Measurements from ENCODE around the gene LRRC3C.
"Not testable (repeated sequence)": the region's sequence is repeated elsewhere in the genome, so short reads cannot be mapped to it uniquely, and the experiment has no call there.

The LRRC3C gene

GRCh38 chr17:39927101-39927928, at the start of gene LRRC3C, which contains the start of gene ORMDL3:
Gene LRRC3C, plus strand, starts transcription at chr17:39927732. Its CDS starts 13,792 bp downstream, at chr17:39941524.
Gene ORMDL3, minus strand, starts transcription at chr17:39927601. Its CDS starts 3,398 bp downstream, at chr17:39924203.
- peak; percentile 82 for DNase-seq (ENCODE audit: low read depth)

DNA sequence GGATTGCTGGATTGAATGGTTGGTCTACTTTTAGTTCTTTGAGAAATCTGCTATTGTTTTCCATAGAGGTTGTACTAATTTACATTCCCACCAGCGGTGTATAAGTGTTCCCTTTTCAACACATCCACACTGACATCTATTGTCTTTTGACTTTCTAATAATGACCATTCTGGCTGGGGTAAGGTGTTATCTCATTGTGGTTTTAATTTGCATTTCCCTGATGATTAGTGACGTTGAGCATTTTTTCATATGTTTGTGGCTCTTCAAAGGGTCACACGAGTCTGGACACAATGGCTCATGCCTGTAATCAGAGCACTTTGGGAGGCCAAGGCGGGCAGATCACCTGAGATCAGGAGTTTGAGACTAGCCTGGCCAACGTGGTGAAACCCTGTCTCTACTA, 41.4 kb upstream of the LRRC3C start:
- DNase-seq (ENCODE audit: low read depth), result not testable (repeated sequence)

- no peak for DNase-seq (ENCODE audit: low read depth)
Measured at GRCh38 chr17:39887078-39887477, 40.5 kb upstream of the LRRC3C start.

DNA sequence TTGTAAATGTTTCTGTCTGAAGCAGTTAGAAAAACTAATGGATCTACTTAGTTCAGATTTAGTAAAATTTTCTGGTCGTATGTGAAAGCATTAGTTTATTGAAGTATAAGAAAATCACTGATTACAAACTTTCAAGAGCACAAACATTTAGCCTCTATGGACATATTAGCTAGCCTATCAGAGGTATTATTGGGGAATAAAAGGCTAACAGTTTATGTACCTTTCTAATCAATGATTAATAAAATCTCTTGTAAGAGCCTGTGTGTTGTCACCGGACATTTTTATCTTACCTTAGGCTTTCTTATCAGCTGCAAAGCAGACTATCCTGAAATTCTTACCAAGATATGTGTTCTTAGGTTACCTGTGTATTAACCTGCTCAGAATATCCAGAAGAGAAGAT, 38.3 kb upstream of the LRRC3C start:
- DNase-seq (ENCODE audit: low read depth), result no peak

DNA sequence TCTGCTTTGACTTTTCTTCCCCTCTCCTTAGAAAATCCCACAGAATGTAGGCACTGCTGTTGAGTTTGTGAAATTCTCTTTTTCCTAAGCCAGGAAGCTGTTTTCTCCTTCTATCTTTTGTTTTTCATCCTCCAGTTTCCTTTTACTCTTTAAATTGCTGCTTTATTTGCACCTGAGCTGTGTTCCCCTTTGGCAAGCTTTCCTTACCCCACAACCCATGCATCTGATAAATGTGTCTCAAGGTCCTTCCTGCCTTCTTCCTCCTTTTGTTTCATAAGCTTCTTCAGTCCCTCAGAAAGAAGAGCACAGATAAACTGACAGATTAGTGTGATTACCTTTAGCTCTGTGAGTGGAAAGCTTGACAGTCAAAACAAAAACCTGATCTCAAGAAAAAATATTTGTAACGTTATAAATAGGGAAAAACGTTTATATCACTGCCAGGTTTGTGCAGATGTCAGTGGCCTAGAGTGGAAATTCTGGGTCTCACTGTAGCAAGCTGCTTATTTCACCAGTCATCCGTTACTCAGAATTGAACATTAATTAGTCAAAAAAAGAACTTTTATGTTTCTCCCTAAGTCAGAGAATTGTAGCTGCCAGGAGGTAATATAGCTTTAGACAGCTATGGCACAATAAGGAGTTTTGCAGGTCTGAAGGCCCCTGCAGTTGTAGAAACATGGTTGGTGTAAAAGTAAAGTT, 32.7 kb upstream of the LRRC3C start:
- DNase-seq (ENCODE audit: low read depth), result no peak

DNA sequence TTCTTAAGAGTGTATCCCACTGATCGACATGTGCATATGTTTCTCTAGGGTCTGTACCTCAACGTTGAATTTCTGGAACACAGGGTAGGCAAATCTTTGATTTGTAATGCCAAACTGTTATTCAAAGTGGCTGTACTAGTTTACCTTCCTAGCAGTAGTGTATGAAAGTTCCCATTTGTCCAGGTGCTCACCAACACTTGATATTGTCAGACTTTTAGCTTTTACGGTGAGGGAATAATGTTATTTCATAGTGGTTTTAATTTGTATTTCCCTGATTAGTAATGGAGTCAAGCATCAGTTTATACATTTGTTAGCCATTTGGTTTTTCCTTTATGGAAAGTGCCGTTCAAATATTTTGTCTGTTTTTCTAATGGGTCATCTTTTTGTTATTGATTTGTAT, 29.4 kb upstream of the LRRC3C start:
- no peak for DNase-seq (ENCODE audit: low read depth)

DNA sequence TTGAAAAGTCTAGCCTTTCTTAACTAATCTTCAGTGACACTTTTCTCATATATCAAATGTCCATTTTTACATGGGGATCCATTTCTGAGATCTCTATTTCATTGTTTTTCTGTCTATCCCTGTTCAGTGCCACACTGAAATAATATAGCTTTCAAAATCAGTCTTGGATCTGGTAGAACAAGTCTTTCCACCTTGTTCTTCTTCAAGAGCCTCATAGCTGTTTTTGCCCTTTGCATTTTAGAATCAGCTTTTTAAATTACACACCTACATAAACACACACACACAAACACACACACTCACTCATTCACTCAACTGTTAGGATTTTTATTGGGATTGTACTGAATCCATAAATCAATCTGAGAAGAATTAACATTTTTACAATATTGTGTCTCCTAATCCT, 28.3 kb upstream of the LRRC3C start:
- no peak for DNase-seq (ENCODE audit: low read depth)

DNA sequence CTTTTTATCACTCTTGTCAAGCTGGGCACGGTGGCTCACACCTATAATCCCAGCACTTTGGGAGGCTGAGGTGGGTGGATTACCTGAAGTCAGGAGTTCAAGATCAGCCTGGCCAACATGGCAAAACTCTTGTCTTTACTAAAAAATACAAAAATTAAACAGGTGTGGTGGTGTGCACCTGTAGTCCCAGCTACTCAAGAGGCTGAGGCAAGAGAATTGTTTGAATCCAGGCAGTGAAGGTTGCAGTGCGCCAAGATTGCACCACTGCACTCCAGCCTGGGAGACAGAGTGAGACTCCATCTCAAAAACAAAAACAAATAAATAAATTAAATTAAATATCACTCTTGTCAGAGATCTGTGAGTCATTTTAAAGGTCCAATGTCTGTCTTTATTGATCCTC, 25.5 kb upstream of the LRRC3C start:
- not testable (repeated sequence) for DNase-seq (ENCODE audit: low read depth)

DNA sequence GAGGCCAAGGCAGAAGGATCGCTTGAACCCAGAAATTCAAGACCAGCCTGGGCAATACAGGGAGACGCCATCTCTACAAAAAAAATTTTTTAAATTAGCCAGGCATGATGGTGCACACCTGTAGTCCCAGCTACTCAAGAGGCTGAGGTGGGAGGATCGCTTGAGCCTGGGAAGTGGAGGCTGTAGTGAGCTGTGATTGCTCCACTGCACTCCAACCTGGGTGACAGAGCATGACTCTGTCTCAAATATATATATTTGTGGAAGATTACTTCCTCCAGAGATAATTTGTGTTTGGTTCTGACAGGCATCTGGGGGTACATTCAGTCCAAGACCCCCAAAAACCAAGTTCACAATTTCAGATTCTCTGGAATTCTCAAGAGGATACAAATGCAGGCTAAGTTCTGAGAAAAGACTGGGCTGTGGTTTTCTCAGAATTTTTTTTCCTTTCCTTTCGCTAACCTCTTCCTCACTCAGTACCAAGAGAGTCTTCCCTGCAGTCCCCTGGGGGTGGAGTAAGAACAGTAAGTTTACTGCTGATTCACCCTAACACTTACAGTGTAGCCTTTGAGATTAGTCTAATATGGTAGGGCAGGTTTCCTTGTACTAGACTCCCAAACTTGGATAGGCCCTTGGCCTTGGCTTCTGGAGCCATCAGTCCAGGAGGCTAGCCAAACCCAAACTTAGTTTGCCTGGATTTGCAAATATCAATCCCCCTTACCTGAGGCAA, 24.2 kb upstream of the LRRC3C start:
- DNase-seq (ENCODE audit: low read depth), result no peak

GRCh38 chr17:39904990-39905288, 22.6 kb upstream of the LRRC3C start:
- no peak for DNase-seq (ENCODE audit: low read depth)

- no peak for DNase-seq (ENCODE audit: low read depth)
Measured at GRCh38 chr17:39908789-39909352, 18.7 kb upstream of the LRRC3C start.

GRCh38 chr17:39913989-39914388, 13.5 kb upstream of the LRRC3C start:
- DNase-seq (ENCODE audit: low read depth), result no peak

GRCh38 chr17:39915559-39915958, 12.0 kb upstream of the LRRC3C start:
- DNase-seq (ENCODE audit: low read depth), result no peak

DNA sequence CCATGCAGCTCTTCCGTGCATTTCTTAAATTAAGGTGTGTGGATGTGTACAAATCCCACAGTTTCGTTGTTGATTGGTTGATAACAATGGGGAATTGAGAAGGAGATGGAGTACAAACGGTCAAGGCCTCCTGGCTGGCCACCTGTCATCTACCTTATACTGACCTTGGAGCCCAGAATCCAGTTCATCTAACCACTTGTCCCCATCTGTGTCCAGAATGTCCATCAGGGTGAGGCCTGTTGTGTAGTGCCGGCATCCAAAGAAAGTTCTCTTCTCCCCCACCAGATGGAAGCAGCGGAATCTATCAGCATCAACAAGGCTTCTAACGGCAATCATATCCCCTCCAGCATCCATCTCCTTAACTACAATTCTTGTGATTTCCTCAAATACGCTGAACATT, 10.6 kb upstream of the LRRC3C start:
- no peak for DNase-seq (ENCODE audit: low read depth)

DNA sequence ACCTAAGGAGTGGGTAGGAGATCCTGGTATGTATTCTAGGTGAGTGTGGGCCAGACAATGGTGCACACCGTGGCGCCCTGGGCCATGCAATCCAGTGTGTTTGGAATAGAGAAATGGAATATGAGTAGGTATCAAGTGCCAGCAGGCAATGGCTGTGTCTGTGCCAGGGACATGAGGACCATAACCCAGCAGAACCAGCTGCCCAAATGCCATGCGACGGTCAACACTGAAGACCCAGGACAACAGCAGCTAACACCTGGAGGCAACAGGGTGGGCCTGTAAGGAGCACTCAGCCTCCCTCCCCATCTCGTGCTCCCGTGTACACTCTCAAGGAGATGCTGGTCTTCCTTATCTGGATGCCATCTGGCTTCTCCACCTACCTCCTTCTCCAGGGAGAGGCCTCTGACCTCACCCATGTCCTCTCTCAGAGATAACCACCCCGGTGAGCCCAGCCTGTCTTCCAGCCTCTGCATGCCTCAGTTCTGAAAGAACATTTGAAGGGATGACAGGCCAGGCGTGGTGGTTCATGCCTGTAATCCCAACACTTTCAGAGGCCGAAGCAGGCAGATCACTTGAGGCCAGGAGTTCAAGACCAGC, 8.3 kb upstream of the LRRC3C start:
- DNase-seq (ENCODE audit: low read depth), result no peak

DNA sequence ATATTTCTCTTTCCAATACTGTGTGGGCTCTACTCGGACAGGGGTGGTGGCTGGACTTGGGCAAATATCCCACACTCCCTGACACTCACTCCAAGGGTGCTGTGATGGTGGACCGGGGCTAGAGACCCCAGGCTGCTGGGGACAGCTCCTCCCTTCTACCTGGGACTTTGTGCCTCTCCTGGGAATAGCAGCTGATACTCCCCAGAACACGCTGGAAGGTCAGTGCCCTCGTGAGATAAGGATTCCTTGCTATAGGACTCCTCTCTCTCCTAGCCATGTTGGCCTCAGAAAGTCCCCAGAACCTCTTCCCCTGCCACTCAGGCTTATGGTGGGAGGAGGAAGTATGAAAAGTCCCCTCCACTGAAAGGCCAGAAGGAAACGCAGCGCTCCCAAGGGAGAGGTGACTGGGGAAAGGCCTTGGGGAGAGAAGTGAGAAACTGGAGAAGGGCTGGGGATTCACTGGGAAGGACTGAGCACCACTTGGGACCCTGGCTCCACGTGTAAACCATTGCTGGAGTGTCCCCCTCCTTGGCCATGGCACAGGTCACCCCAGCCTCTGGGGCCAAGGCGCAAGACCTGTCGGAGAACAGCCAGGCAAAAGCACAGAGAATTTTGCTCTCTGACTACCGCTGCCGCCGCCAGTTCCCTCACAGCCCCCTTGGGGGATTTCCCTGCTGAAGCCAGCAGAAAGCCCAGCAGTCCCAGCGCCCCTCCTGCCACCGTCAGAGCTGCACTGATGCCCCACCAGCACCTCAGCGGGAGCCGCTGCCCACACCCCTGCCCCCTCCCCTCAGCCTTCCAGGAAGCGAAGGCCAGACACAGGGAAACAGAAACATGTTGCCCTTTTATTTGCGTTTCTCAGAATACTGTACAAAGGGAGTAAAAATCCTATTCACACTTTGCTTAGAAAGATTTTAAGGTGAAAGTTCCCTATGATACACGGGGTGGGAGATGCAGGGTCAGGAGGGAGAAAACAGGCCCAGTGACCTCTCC, 7.0 kb upstream of the LRRC3C start:
- DNase-seq (ENCODE audit: low read depth), result peak; percentile 13

GRCh38 chr17:39921323-39921722, 6.2 kb upstream of the LRRC3C start:
- DNase-seq (ENCODE audit: low read depth), result no peak

GRCh38 chr17:39922006-39922405, 5.5 kb upstream of the LRRC3C start:
- no peak for DNase-seq (ENCODE audit: low read depth)

- DNase-seq (ENCODE audit: low read depth), result no peak
Measured at GRCh38 chr17:39923230-39923629, 4.3 kb upstream of the LRRC3C start.

- DNase-seq (ENCODE audit: low read depth), result no peak
Measured at GRCh38 chr17:39923836-39924690, 3.5 kb upstream of the LRRC3C start.
